Neuronal stem cell (in vitro differentiated cells): Measurements from ENCODE around the gene N4BP2.

Experiments
- DNase-seq: peaks from one replicate; pipeline ENCODE4 v3.0.0-alpha.2; 2013; ENCODE audit warnings: low spot score
- H2AFZ ChIP-seq: one replicate; pipeline ENCODE4 v1.6.1; 2013; ENCODE audit warnings: mild to moderate bottlenecking, low read length, inconsistent platforms
- H2AK5ac ChIP-seq: 2 replicates; pipeline ENCODE4 v1.6.1; 2013; ENCODE audit warnings: low read depth, mild to moderate bottlenecking, inconsistent platforms, low read length, moderate library complexity, mixed read lengths
- H2BK120ac ChIP-seq: 2 replicates; pipeline ENCODE4 v1.6.1; 2013; ENCODE audit warnings: low read depth, mild to moderate bottlenecking, inconsistent platforms, low read length, moderate library complexity, mixed read lengths
- H2BK12ac ChIP-seq: one replicate; pipeline ENCODE4 v1.6.1; 2013; ENCODE audit warnings: low read length, inconsistent platforms
- H2BK15ac ChIP-seq: 2 replicates; pipeline ENCODE4 v1.6.1; 2013; ENCODE audit warnings: mild to moderate bottlenecking, low read length, inconsistent platforms, mixed read lengths
- H2BK5ac ChIP-seq: one replicate; pipeline ENCODE4 v1.6.1; 2013; ENCODE audit warnings: inconsistent platforms, mild to moderate bottlenecking, low read length, moderate library complexity
- H3K14ac ChIP-seq: one replicate; pipeline ENCODE4 v1.6.1; 2013; ENCODE audit warnings: low read length, inconsistent platforms
- H3K18ac ChIP-seq: 2 replicates; pipeline ENCODE4 v1.6.1; 2013; ENCODE audit warnings: low read length, inconsistent platforms
- H3K23ac ChIP-seq: 2 replicates; pipeline ENCODE4 v1.6.1; 2013; ENCODE audit warnings: low read depth, mild to moderate bottlenecking, mixed read lengths, low read length, inconsistent platforms; ENCODE audit not compliant: poor library complexity
- H3K27ac ChIP-seq: replicated peaks from 3 replicates; pipeline ENCODE4 v1.5.1; 2013; ENCODE audit warnings: low read length, inconsistent platforms
- H3K27me3 ChIP-seq, 3 experiments: 2 replicates each; pipeline ENCODE4 v1.6.1; 2013; ENCODE audit warnings: low read length in 3 of 3, mild to moderate bottlenecking in 2 of 3, inconsistent platforms in 1 of 3, low read depth in 1 of 3, mixed read lengths in 1 of 3, moderate library complexity in 1 of 3; ENCODE audit not compliant: control insufficient read depth in 3 of 3, insufficient read depth in 3 of 3
- H3K36me3 ChIP-seq, 2 donors: replicated peaks in 1 of 2; 2 replicates each; pipeline ENCODE4 v1.6.1; 2013; ENCODE audit warnings: low read length in 2 of 2; ENCODE audit not compliant: control insufficient read depth in 2 of 2, insufficient read depth in 2 of 2
- H3K4ac ChIP-seq: 2 replicates; pipeline ENCODE4 v1.6.1; 2013; ENCODE audit warnings: inconsistent platforms, mild to moderate bottlenecking, low read length, moderate library complexity
- H3K4me1 ChIP-seq, 2 donors: 1 replicate in 1 of 2; 2 replicates in 1 of 2; pipeline ENCODE4 v1.6.1; 2013; ENCODE audit warnings: low read length in 2 of 2, low read depth in 1 of 2; ENCODE audit not compliant: control insufficient read depth in 2 of 2, insufficient read depth in 1 of 2
- H3K4me2 ChIP-seq: one replicate; pipeline ENCODE4 v1.6.1; 2013; ENCODE audit warnings: mild to moderate bottlenecking, low read length, inconsistent platforms; ENCODE audit not compliant: insufficient read depth, poor library complexity, severe bottlenecking
- H3K4me3 ChIP-seq, 2 donors: 2 replicates each; pipeline ENCODE4 v1.5.1; 2013; ENCODE audit warnings: low read length in 2 of 2, mild to moderate bottlenecking in 2 of 2, inconsistent platforms in 1 of 2, moderate library complexity in 1 of 2
- H3K79me1 ChIP-seq: one replicate; pipeline ENCODE4 v1.6.1; 2013; ENCODE audit warnings: low read depth, mild to moderate bottlenecking, inconsistent platforms, low read length, moderate library complexity
- H3K9ac ChIP-seq: one replicate; pipeline ENCODE4 v1.6.1; 2013; ENCODE audit warnings: mild to moderate bottlenecking, low read depth, low read length, inconsistent platforms; ENCODE audit not compliant: poor library complexity
- H3K9me3 ChIP-seq, 2 donors: replicated peaks in 1 of 2; 2 replicates each; pipeline versions ENCODE3 to v1.6.1; 2013; ENCODE audit warnings: low read length in 2 of 2, mild to moderate bottlenecking in 2 of 2, inconsistent platforms in 1 of 2, low read depth in 1 of 2, mixed read lengths in 1 of 2, moderate library complexity in 1 of 2; ENCODE audit not compliant: control insufficient read depth in 2 of 2, insufficient read depth in 1 of 2
- H4K8ac ChIP-seq: one replicate; pipeline ENCODE4 v1.6.1; 2013; ENCODE audit warnings: low read depth, mild to moderate bottlenecking, inconsistent platforms, low read length, moderate library complexity
- H4K91ac ChIP-seq: one replicate; pipeline ENCODE4 v1.6.1; 2013; ENCODE audit warnings: low read length, low read depth, mild to moderate bottlenecking, inconsistent platforms; ENCODE audit not compliant: poor library complexity
- WGBS, 2 donors: extraction: QIAGEN DNeasy Blood & Tissue Kit; methylation state at CpG; one replicate each; pipeline ENCODE4 v1.1.7; 2013; ENCODE audit warnings: missing lambda C conversion rate in 2 of 2, mixed read lengths in 1 of 2; ENCODE audit not compliant: insufficient read length in 2 of 2, insufficient replicate concordance in 1 of 2; ENCODE audit errors: extremely low coverage in 2 of 2; 5-methylcytosine and 5-hydroxymethylcytosine counted together

Gene N4BP2

GRCh38 chr4:40118861-40119260 is 62.2 kb downstream of the N4BP2 start:
- Histone ChIP-seq H2BK12ac (no peak overlapping the region), H3K9me3 (peaks cover 0 to 8% of the 10 kb centered on the region in 2 donors), H3K14ac (no peak overlapping the region), H3K4me1 (peaks cover 0 to 4% of the 10 kb centered on the region in 2 donors), H2AK5ac (no peak overlapping the region), H3K4me2 (no peak overlapping the region), H3K9ac (no peak overlapping the region), H2BK120ac (no peak overlapping the region), H4K8ac (no peak overlapping the region), H3K36me3 (peaks cover 2 to 93% of the 10 kb centered on the region in 2 donors), H3K4ac (no peak overlapping the region), H3K4me3 (no peak overlapping the region), H2BK5ac (no peak overlapping the region), H3K27ac (no peak overlapping the region), H2AFZ (no peak overlapping the region), H2BK15ac (no peak overlapping the region), H3K79me1 (no peaks in the 10 kb centered on the region), H3K18ac (no peak overlapping the region), H3K23ac (no peak overlapping the region), H3K27me3 (no peaks in the 10 kb centered on the region), H4K91ac (no peak overlapping the region)
- WGBS, 2 donors, result no CpG with 5 or more reads among the region's 1 CpG
- no peak for DNase-seq

- H2BK15ac ChIP-seq, result no peak overlapping the region
- no peak overlapping the region for H3K4me3 ChIP-seq
- H3K18ac ChIP-seq, result no peak overlapping the region
- peaks cover 0 to 4% of the 10 kb centered on the region in 2 donors for H3K4me1 ChIP-seq
- no peaks in the 10 kb centered on the region for H3K79me1 ChIP-seq
- H2AFZ ChIP-seq, result no peak overlapping the region
- H3K4me2 ChIP-seq, result no peak overlapping the region
- H4K8ac ChIP-seq, result no peak overlapping the region
- no peak overlapping the region for H3K9ac ChIP-seq
- peaks cover 0 to 8% of the 10 kb centered on the region in 2 donors for H3K9me3 ChIP-seq
- H2AK5ac ChIP-seq, result no peak overlapping the region
- no peak for DNase-seq
- H2BK120ac ChIP-seq, result no peak overlapping the region
- H3K4ac ChIP-seq, result no peak overlapping the region
- no peak overlapping the region for H2BK12ac ChIP-seq
- H4K91ac ChIP-seq, result no peak overlapping the region
- WGBS, 2 donors, result no CpG with 5 or more reads among the region's 3 CpGs
- H3K23ac ChIP-seq, result no peak overlapping the region
- no peak overlapping the region for H2BK5ac ChIP-seq
- H3K27ac ChIP-seq, result no peak overlapping the region
- H3K36me3 ChIP-seq, result peaks cover 2 to 93% of the 10 kb centered on the region in 2 donors
- H3K27me3 ChIP-seq, result no peaks in the 10 kb centered on the region
- H3K14ac ChIP-seq, result no peak overlapping the region
These were observed 62.7 kb downstream of the N4BP2 start for GRCh38 chr4:40119344-40119743.

DNA sequence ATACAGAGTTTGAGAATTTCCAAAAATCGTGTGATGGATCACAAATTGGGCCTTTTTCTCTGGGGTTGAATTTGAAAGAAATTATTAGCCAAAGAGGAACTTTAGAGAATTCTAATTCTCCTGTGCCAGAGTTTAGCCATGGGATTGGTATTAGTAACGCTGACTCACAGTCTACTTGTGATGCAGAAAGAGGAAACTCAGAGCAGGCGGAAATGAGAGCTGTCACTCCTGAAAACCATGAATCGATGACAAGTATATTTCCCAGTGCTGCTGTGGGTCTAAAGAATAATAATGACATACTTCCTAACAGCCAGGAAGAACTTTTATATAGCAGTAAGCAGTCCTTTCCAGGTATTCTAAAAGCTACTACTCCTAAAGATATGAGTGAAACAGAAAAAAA is 64.9 kb downstream of the N4BP2 start:
- no peak overlapping the region for H2AK5ac ChIP-seq
- peaks cover 6 to 91% of the 10 kb centered on the region in 2 donors for H3K36me3 ChIP-seq
- no peak overlapping the region for H3K27ac ChIP-seq
- H2BK12ac ChIP-seq, result no peak overlapping the region
- no peak overlapping the region for H3K4me2 ChIP-seq
- no peak overlapping the region for H2AFZ ChIP-seq
- no peak overlapping the region for H4K91ac ChIP-seq
- H2BK15ac ChIP-seq, result no peak overlapping the region
- H3K9me3 ChIP-seq, result peaks cover 0 to 6% of the 10 kb centered on the region in 2 donors
- H2BK120ac ChIP-seq, result no peak overlapping the region
- no peak overlapping the region for H3K4ac ChIP-seq
- no peak for DNase-seq
- H2BK5ac ChIP-seq, result no peak overlapping the region
- WGBS, 2 donors, result no CpG with 5 or more reads among the region's 4 CpGs
- no peak overlapping the region for H3K4me3 ChIP-seq
- no peak overlapping the region for H3K9ac ChIP-seq
- H3K79me1 ChIP-seq, result no peaks in the 10 kb centered on the region
- H3K14ac ChIP-seq, result no peak overlapping the region
- H3K18ac ChIP-seq, result no peak overlapping the region
- H4K8ac ChIP-seq, result no peak overlapping the region
- H3K23ac ChIP-seq, result no peak overlapping the region
- H3K4me1 ChIP-seq, result peaks cover 0 to 4% of the 10 kb centered on the region in 2 donors
- H3K27me3 ChIP-seq, result no peaks in the 10 kb centered on the region

DNA sequence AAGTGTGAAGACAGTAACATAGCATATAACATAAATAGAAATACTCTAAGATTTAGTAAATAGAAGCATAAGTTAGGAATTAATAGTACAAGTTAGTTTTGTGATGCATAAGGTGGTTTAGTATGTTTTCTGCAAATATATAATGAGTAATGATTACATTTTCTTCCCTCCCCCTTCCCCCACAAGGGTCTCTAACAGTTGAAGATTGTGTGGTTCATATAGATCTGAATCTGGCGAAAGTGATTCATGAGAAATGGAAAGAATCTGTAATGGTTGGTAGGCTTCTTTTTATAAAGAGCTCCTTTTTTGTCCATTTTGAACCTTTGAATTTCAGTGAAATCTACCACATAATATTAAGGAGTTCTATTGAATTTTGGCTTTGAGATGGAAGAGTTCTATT is 66.3 kb downstream of the N4BP2 start:
- Histone ChIP-seq H3K4me3 (no peak overlapping the region), H4K91ac (no peak overlapping the region), H2AK5ac (no peak overlapping the region)

More for the DNA sequence above, 66.3 kb downstream of the N4BP2 start:
- Histone ChIP-seq H3K14ac (no peak overlapping the region), H3K18ac (no peak overlapping the region), H3K27ac (no peak overlapping the region), H3K4me2 (no peak overlapping the region), H2BK5ac (no peak overlapping the region), H2BK15ac (no peak overlapping the region), H3K36me3 (peaks cover 9 to 87% of the 10 kb centered on the region in 2 donors), H3K9ac (no peak overlapping the region), H3K4me1 (peaks cover 0 to 4% of the 10 kb centered on the region in 2 donors), H3K9me3 (no peaks in the 10 kb centered on the region), H3K4ac (no peak overlapping the region), H2AFZ (no peak overlapping the region), H4K8ac (no peak overlapping the region), H2BK120ac (no peak overlapping the region), H2BK12ac (no peak overlapping the region), H3K79me1 (peaks cover 2% of the 10 kb centered on the region), H3K27me3 (no peaks in the 10 kb centered on the region), H3K23ac (no peak overlapping the region)
- no peak for DNase-seq
- no CpG with 5 or more reads among the region's 1 CpG for WGBS, 2 donors
